Thyroid gland (tissue), 4 donors: ENCODE data around the gene MAEA. TPM values are rescaled to one million over a fixed set of nuclear protein-coding genes. Genes with fewer than 3 reads are reported as not detected.

Experiments used
- DNase-seq, 2 donors: peaks; one replicate each; pipeline ENCODE4 v3.0.0-alpha.2; 2019
- H3K27ac ChIP-seq, 3 donors: fragments of 200-600 bp; sonication (generic); 1 replicate in 2 of 3; 2 replicates in 1 of 3; pipeline ENCODE4 v1.5.1; 2016 to 2019; ENCODE audit warnings: mild to moderate bottlenecking in 1 of 3, moderate library complexity in 1 of 3
- H3K27me3 ChIP-seq: fragments of 200-600 bp; sonication (generic); one replicate; pipeline ENCODE4 v1.5.1; 2019
- H3K36me3 ChIP-seq, 2 donors: fragments of 200-600 bp; sonication (generic); one replicate each; pipeline ENCODE4 v1.5.1; 2016 to 2019
- H3K4me1 ChIP-seq, 2 donors: fragments of 200-600 bp; sonication (generic); one replicate each; pipeline ENCODE4 v1.5.1; 2017 to 2019
- H3K4me3 ChIP-seq, 3 donors: fragments of 200-600 bp; sonication (generic); replicated peaks in 1 of 3; 1 replicate in 2 of 3; 2 replicates in 1 of 3; pipeline ENCODE4 v1.5.1; 2016; ENCODE audit warnings: mild to moderate bottlenecking in 1 of 3
- H3K9me3 ChIP-seq: fragments of 200-600 bp; sonication (generic); one replicate; pipeline ENCODE4 v1.5.1; 2017
- CTCF ChIP-seq, 6 experiments: fragments of 200-600 bp in 3 of 6; fragments of 450-650 bp in 3 of 6; sonication (generic) in 3 of 6; IDR thresholded peaks; one replicate each; pipeline ENCODE4 v1.5.1; 2016 to 2019; ENCODE audit warnings: antibody characterized with exemption in 6 of 6, mild to moderate bottlenecking in 2 of 6, inconsistent platforms in 1 of 6, moderate library complexity in 1 of 6
- POLR2A ChIP-seq, 2 donors: fragments of 450-650 bp; IDR thresholded peaks; one replicate each; pipeline ENCODE4 v1.6.1; 2017; ENCODE audit warnings: antibody characterized with exemption in 2 of 2, mild to moderate bottlenecking in 2 of 2, moderate library complexity in 1 of 2
- WGBS, 2 donors: methylation state at CpG; one replicate each; pipeline ENCODE4 v1.1.5; 2017; 5-methylcytosine and 5-hydroxymethylcytosine counted together
- intact Hi-C: fragments of 100-400 bp; cut with DNase I; formaldehyde crosslinking; loops from one replicate; pipeline ENCODE4 v1.15.1; 2023
- total RNA-seq, 4 donors: library from RNA; depleted of rRNA; stranded (reverse); fragments of >200 nt; gene quantifications; one replicate each; pipeline ENCODE4 v1.2.3, GENCODE V29; 2016

Gene MAEA
- total RNA-seq, 4 donors from 2014 or later, result 85.3 to 99.5 (median 87.3) TPM

GRCh38 chr4:1340861-1341260 lies 51.2 kb downstream of the MAEA start:
- H3K36me3 ChIP-seq, result peaks cover 41 to 48% of the 10 kb centered on the region in 2 donors

GRCh38 chr4:1342003-1342402 lies 52.3 kb downstream of the MAEA start:
- intact Hi-C loops, result loop anchor here (10.0 kb wide), 2 partner anchors 57 to 327 kb away; partner anchors contain the start of genes FGFRL1 and MAEA
- DNase-seq, result no peak
- Histone ChIP-seq H3K4me3 (no peak overlapping the region), H3K27me3 (no peaks in the 10 kb centered on the region), H3K4me1 (no peaks in the 10 kb centered on the region), H3K27ac (no peak overlapping the region), H3K9me3 (no peaks in the 10 kb centered on the region), H3K36me3 (peaks cover 32 to 42% of the 10 kb centered on the region in 2 donors)
- TF ChIP-seq POLR2A (IDR thresholded peaks at IDR 0.05), result no peak
- 100% methylated on average over 1 of the region's 1 CpG for WGBS, 2 donors

More at GRCh38 chr4:1340861-1341260, 51.2 kb downstream of the MAEA start:
- TF ChIP-seq POLR2A (IDR thresholded peaks at IDR 0.05) (no peak), CTCF (IDR thresholded peaks at IDR 0.05) (no peak)
- intact Hi-C loops, result loop anchor here (10.0 kb wide), 2 partner anchors 56 to 326 kb away; partner anchors contain the start of genes FGFRL1 and MAEA
- Histone ChIP-seq H3K4me3 (no peak overlapping the region), H3K27me3 (no peaks in the 10 kb centered on the region), H3K9me3 (no peaks in the 10 kb centered on the region), H3K27ac (no peak overlapping the region), H3K4me1 (no peaks in the 10 kb centered on the region)
- WGBS, 2 donors, result 94 to 100% methylated on average over 6 to 19 of the region's 20 CpGs
- no peak for DNase-seq

GRCh38 chr4:1344696-1345095 lies 55.0 kb downstream of the MAEA start:
- no peaks in the 10 kb centered on the region for H3K27me3 ChIP-seq
- no peak for DNase-seq
- no peaks in the 10 kb centered on the region for H3K9me3 ChIP-seq
- TF ChIP-seq CTCF (IDR thresholded peaks at IDR 0.05) (no peak), POLR2A (IDR thresholded peaks at IDR 0.05) (no peak)
- peaks cover 8 to 13% of the 10 kb centered on the region in 2 donors for H3K4me1 ChIP-seq
- H3K36me3 ChIP-seq, result peaks cover 6 to 15% of the 10 kb centered on the region in 2 donors
- 72 to 81% methylated on average over 11 to 12 of the region's 12 CpGs for WGBS, 2 donors
- H3K4me3 ChIP-seq, result no peak overlapping the region
- intact Hi-C loops, result loop anchor here (2.0 to 10.0 kb wide), 3 partner anchors 60 to 330 kb away; partner anchors contain the start of genes FGFRL1 and MAEA
- H3K27ac ChIP-seq, result no peak overlapping the region

- H3K4me3 ChIP-seq, result peak overlapping the region; percentile 37 to 97 (median 80)
Measured at GRCh38 chr4:1345903-1346780, 56.5 kb downstream of the MAEA start.

More at GRCh38 chr4:1345903-1346780, 56.5 kb downstream of the MAEA start:
- peak; percentile 53 to 63 for DNase-seq
- Histone ChIP-seq H3K27ac (peak overlapping the region; percentile 63 to 84 (median 78)), H3K4me1 (peaks cover 8 to 13% of the 10 kb centered on the region in 2 donors), H3K36me3 (peaks cover 0 to under 1% of the 10 kb centered on the region in 2 donors), H3K9me3 (no peaks in the 10 kb centered on the region), H3K27me3 (no peaks in the 10 kb centered on the region)
- intact Hi-C loops, result loop anchor here (2.0 to 10.0 kb wide), 3 partner anchors 61 to 331 kb away; partner anchors contain the start of genes FGFRL1 and MAEA
- WGBS, 2 donors, result 0 to 1% methylated on average over 39 to 45 of the region's 76 CpGs
- TF ChIP-seq POLR2A (IDR thresholded peaks at IDR 0.05) (no peak), CTCF (IDR thresholded peaks at IDR 0.05) (peak in 2 of 6 experiments; percentile 44 to 46)
